BJ (cell line): ENCODE data around the gene CD300LB. TPM values are rescaled to one million over a fixed set of nuclear protein-coding genes. Genes with fewer than 3 reads are reported as not detected.

Source experiments
- CTCF ChIA-PET: fragments of 350-600 bp; formaldehyde crosslinking; extraction: SDS; loops from one replicate; lab custom pipeline; 2021; ENCODE audit warnings: antibody characterized with exemption, inconsistent platforms; lab: Yijun Ruan, JAX
- POLR2A ChIA-PET: fragments of 300-600 bp; sonication (Branson Sonifier 250); formaldehyde crosslinking; extraction: SDS; loops from one replicate; lab custom pipeline; 2021; ENCODE audit warnings: antibody characterized with exemption; lab: Charles Lee
- DNase-seq: peaks from one replicate; pipeline ENCODE4 v3.0.0-alpha.2; 2011; ENCODE audit warnings: low read depth
- H3K27me3 ChIP-seq: 2 replicates; pipeline ENCODE4 v1.6.0; 2011; ENCODE audit warnings: low read length; ENCODE audit not compliant: control insufficient read depth, insufficient read depth
- H3K36me3 ChIP-seq: 2 replicates; pipeline ENCODE4 v1.5.1; 2011; ENCODE audit warnings: low read length; ENCODE audit not compliant: control insufficient read depth, insufficient read depth
- H3K4me3 ChIP-seq: 2 replicates; pipeline ENCODE4 v1.5.1; 2011; ENCODE audit warnings: low read depth, mild to moderate bottlenecking, control low read depth, low read length
- CTCF ChIP-seq: IDR thresholded peaks from 2 replicates; pipeline ENCODE4 v1.5.1; 2011; ENCODE audit warnings: low read depth, mild to moderate bottlenecking, control low read depth, inconsistent platforms, low read length, moderate library complexity; ENCODE audit not compliant: insufficient read depth
- polyA plus RNA-seq: library from polyadenylated mRNA; depleted of rRNA; stranded (reverse); fragments of >200 nt; gene quantifications from 2 replicates; pipeline ENCODE4 v1.2.3, GENCODE V29; 2011

Gene CD300LB
- polyA plus RNA-seq, 1 experiment, result not detected

- CTCF ChIA-PET, result no interaction called here
- TF ChIP-seq CTCF, result no peak
- no peak overlapping the region for H3K4me3 ChIP-seq
- DNase-seq, result no peak
- POLR2A ChIA-PET, result no interaction called here
- no peaks in the 10 kb centered on the region for H3K36me3 ChIP-seq
- H3K27me3 ChIP-seq, result no peaks in the 10 kb centered on the region
These were observed 16.5 kb upstream of the CD300LB start for GRCh38 chr17:74547736-74548135.

GRCh38 chr17:74547264-74547663, 16.0 kb upstream of the CD300LB start:
- TF ChIP-seq CTCF, result no peak
- H3K27me3 ChIP-seq, result no peaks in the 10 kb centered on the region
- H3K36me3 ChIP-seq, result no peaks in the 10 kb centered on the region
- ChIA-PET POLR2A (no interaction called here), CTCF (no interaction called here)
- no peak overlapping the region for H3K4me3 ChIP-seq
- no peak for DNase-seq

GRCh38 chr17:74546586-74546985, 15.3 kb upstream of the CD300LB start:
- H3K4me3 ChIP-seq, result no peak overlapping the region
- H3K27me3 ChIP-seq, result no peaks in the 10 kb centered on the region
- DNase-seq, result no peak
- no peak for TF ChIP-seq CTCF
- ChIA-PET CTCF (no interaction called here), POLR2A (no interaction called here)
- no peaks in the 10 kb centered on the region for H3K36me3 ChIP-seq

- no peaks in the 10 kb centered on the region for H3K27me3 ChIP-seq
- no peak for TF ChIP-seq CTCF
- DNase-seq, result no peak
These were observed 14.6 kb upstream of the CD300LB start, which contains the start of gene CD300C for GRCh38 chr17:74545843-74546230. TSS of gene CD300C (minus strand) at chr17:74546115. CDS start at chr17:74545782, 333 bp downstream.

GRCh38 chr17:74544991-74545842, 13.9 kb upstream of the CD300LB start:
- Histone ChIP-seq H3K27me3 (no peaks in the 10 kb centered on the region), H3K4me3 (no peak overlapping the region), H3K36me3 (no peaks in the 10 kb centered on the region)
- no peak for TF ChIP-seq CTCF
- no peak for DNase-seq
- CTCF ChIA-PET, result no interaction called here
- POLR2A ChIA-PET, result no interaction called here

More at GRCh38 chr17:74545843-74546230, 14.6 kb upstream of the CD300LB start, which contains the start of gene CD300C:
- Histone ChIP-seq H3K36me3 (no peaks in the 10 kb centered on the region), H3K4me3 (no peak within 1 kb of the TSS)
- POLR2A ChIA-PET, result no interaction called here
- CTCF ChIA-PET, result no interaction called here
